Left forelimb (tissue), 1 donor: Measurements from ENCODE around the gene ATXN1.

Source experiments
- DNase-seq: peaks from one replicate; pipeline ENCODE4 v3.0.0-alpha.2; 2018; ENCODE audit warnings: low spot score

Gene ATXN1

GRCh38 chr6:16438718-16439591 lies 322.3 kb downstream of the ATXN1 start:
- DNase-seq = no peak

- no peak for DNase-seq
Observed at GRCh38 chr6:16437984-16438383, 323.3 kb downstream of the ATXN1 start.

DNA sequence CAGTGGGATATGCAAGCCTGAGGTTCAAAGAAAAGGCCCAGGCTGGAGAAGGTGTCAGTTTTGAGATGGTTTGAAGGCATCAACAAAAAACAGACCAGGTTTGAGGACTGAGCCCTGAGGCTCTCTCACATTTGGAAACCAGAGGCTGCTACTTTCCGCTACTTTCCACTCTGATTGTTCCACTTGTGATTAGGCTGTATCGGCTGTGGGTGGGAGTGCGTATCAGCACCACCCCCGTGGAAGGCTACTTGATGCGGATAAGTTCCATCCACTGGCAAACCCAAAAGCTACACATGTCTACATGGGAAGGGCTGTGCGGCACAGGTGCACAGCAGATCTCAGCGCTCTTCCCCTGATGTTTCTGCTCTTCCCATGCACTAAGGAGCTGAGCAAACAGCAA lies 324.2 kb downstream of the ATXN1 start:
- no peak for DNase-seq

GRCh38 chr6:16436550-16436949 lies 324.7 kb downstream of the ATXN1 start:
- no peak for DNase-seq

DNA sequence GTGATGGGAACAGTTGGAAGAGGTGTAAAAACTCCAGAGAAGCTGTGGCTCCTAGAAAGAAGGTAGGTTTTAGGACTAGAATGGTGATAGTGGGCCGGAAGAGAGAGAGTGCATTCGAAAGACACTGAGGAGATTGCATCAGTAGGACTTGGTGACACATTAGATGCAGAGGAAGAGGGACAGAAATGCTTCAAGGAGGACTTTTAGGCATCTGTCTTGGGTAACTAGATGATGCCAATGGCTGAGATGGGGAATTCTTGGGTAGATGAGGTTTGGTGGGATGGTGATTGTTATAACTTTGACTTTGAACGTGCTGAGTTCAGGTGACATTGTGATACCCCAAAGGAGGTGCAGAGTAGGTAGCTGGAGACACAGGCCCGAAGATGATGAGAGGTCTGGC lies 326.4 kb downstream of the ATXN1 start:
- DNase-seq = no peak

GRCh38 chr6:16433338-16433890 lies 327.8 kb downstream of the ATXN1 start:
- no peak for DNase-seq

- DNase-seq = no peak
Observed at GRCh38 chr6:16432075-16433032, 328.9 kb downstream of the ATXN1 start.

DNA sequence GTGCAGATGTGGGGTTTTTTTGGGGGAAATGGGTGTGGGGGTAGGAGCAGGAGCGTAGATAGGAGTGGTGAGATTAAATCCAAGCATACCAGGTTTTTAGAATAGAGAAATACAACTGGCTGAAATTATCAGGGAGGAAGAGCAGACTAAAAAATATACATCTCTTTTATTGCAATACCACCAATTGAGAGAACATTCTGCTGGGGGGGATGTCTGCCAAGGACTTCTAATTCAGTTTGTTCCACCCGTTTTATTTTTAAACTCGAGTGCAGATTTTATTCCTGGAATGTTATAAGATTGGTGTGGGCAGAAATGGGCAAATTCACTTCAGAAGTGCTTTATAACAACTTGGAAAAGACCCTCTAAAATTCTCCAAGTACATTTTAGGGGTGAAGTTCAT lies 330.2 kb downstream of the ATXN1 start:
- no peak for DNase-seq

DNA sequence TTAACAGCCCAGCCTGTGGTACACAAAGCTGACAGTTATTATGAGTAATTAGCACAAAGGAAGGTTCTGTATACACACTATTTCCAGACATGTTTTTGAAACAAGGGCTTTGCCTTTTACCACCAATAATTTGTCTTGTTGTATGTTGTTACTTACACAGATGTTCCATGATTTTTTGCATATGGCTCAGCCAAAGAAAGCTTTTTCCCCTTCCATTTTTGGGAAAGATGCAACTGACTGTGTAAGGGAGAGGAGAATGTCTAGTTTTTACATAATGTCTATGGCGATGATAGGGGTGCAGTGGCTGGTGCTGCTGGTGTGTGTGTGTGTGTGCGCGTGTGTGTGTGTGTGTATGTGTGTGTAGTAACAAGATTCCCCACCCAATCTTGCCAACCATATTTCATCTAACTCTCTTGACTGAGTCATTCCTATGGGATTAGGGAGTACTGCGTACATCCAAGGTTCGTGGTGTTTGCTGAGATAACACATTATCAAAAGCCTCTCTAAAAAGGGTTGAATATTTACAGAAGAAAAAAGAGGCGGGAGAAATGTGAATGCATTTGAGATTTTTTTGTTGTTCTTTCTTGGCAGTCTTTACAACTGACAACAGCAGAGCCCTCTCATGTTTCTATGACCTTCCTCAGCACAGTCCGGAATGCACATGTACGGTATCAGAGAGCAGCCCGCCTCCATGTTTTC lies 330.7 kb downstream of the ATXN1 start:
- no peak for DNase-seq

GRCh38 chr6:16429669-16430068 lies 331.6 kb downstream of the ATXN1 start:
- DNase-seq = no peak

DNA sequence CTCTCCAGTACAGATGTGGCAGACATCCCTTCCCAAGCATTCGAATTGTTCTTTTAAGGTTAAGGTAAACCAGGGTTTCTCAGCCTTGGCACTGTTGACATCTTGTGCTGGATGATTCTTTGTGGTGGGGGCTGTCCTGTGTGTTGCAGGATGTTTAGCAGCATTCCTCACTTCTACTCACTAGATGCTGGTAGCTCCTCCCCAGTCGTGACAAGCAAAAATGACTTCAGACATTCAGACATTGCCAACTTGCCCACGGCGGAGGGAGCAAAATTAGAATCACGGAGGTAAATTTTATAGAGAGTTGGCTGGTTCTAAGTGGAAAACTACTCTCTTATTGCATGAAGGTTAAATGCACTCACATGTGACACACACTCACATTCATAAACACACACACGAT lies 334.1 kb downstream of the ATXN1 start:
- no peak for DNase-seq

DNA sequence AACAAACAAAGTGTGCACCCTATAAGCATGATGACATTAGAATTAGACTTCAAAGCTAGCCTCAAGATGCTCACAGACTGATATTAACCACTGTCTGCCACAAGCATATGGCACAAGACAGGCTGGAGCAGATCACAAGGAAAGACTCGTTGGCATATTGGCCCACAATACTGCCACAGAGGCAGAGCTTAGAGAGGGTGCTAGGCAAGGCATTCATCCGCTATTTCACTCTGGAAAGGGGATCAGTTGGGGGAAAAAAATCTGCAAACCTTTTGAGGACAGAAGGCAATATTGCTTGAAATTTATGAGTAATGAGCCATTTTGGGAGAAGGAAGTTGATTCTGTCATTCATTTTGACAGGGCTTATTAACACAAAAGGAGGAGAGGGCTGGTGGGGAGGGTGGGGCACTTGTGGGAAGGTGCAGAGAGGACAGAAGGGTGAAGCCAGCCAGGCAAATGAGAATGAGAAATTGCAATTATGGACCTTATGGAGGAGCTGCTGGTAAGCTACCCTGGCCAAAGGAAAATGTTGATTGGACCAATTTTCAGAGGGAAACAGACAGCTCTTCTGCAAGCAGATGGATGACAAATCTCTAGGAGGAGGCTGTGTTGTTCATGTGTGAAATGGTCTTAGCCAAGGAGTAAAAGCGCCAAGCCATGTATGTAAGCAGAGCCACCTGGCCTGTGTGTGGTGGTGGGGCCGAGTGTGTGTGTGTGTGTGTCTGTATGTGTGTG lies 335.2 kb downstream of the ATXN1 start:
- DNase-seq = no peak

DNA sequence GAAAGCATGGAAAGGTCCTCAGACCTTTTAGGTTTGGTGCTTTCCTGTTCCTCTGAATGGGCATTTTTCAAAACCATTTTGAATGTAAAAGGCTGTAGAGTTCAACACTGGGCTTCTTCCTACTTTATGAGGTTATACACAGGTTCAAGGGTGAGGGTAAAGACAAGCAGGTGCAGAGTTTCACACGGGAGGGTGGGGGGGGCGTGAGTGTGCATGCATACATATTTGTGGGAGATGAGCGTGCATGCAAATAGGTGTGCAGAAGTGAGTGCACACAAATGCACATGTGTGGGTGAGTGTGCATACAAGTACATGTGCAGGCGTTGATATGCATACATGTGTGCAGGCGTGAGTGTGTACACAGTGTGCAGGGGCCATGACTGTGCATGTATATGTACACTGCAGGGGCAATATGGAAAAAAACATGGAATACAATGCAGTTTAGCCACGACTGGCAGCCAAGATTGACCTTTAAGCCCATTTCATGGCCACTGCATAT lies 339.7 kb downstream of the ATXN1 start:
- DNase-seq = no peak

DNA sequence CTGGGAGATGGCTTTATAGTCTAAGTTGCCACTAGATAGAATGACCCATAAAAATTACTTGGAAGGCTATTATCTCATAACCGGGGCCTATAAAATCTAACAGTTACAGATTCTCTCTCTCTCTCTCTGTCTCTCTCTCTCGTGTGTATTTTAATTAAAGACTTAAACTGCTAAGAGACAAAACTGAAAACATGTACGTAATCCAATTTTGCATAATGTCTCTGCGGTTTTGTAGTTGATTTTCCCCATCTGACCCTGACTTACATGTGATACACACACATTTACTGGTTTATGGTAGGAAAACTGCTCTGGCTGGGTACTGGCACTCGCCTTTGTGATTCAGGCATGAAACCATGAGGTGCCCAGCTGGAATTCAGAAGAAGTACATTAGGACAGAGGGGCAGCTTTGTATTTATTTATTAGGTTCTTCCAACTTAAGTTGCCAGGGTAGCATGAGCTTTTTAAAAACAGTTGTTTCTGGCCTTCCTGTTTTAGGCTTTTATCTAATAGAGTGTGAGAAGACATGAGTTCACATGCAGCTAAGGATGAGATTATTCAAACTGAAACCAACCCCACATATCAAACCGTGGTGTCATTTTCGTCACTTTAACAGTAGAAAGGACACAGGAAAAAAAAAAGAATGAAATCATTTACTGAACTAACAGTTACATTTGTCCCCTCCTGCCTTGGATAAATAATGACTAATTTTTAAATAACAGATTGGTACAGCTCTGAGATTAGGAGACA lies 340.4 kb downstream of the ATXN1 start:
- no peak for DNase-seq

DNA sequence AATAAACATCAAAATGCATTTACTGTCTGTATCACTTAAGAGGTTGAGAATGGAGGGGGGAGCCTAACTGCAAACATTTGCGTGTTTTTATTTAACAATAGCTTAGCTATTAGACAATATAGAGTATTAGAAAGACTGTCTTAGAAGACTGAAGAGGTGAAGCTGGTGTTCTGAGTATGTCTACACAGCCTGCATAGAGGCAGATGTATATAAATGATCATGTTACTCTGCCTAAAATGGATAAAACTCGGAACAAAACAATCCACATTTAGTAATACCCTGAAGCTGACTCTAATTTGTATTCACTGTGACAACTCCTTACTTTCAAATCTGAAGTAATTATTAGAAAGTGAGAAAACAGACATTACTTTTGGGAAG lies 340.9 kb downstream of the ATXN1 start:
- no peak for DNase-seq

- DNase-seq = no peak
Observed at GRCh38 chr6:16419636-16420336, 341.5 kb downstream of the ATXN1 start.

GRCh38 chr6:16418151-16418550 lies 343.1 kb downstream of the ATXN1 start:
- no peak for DNase-seq

- no peak for DNase-seq
Observed at GRCh38 chr6:16415677-16416076, 345.6 kb downstream of the ATXN1 start.

DNA sequence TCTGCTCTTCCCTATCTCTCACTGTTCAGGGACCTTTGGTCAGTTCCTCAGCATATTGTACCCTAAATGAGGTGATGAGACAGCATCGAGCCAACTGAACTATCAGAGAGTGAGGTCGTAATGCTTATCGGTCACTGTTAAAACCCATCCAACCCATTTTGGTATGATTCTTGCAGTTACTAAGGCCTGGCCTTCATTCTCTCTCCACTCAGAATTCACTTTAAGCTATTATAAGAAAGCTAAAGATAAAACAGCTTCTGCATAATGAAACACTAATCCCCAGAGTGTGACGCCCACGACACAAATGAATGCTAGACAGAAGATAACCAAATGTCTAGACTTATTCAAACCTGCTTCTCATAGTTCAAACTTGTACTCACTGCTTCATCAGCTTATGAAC lies 347.1 kb downstream of the ATXN1 start:
- no peak for DNase-seq

GRCh38 chr6:16413399-16413798 lies 347.9 kb downstream of the ATXN1 start:
- DNase-seq = no peak
